Calu3 (cell line): ENCODE results near the gene KCNA3. TPM values are rescaled to one million over a fixed set of nuclear protein-coding genes. Genes with fewer than 3 reads are reported as not detected.

Experiments
- BruUV-seq: library from RNA; stranded (reverse); fragments of 400-500 nt; replicated peaks from 2 replicates; lab custom pipeline; 2021; lab: Mats Ljungman, UMichigan
- CTCF ChIA-PET: fragments of 300-600 bp; sonication (Branson Sonifier 250); formaldehyde crosslinking; loops from one replicate; lab custom pipeline; 2022; ENCODE audit warnings: antibody characterized with exemption; lab: Charles Lee
- DNase-seq: peaks from one replicate; pipeline ENCODE4 v3.0.0; 2022
- H3K27ac Mint-ChIP-seq: one replicate; pipeline ENCODE4 v1.8.0; 2022; ENCODE audit warnings: mixed read lengths; ENCODE audit not compliant: unreplicated experiment
- H3K27me3 Mint-ChIP-seq: one replicate; pipeline ENCODE4 v1.8.0; 2022; ENCODE audit warnings: mixed read lengths; ENCODE audit not compliant: unreplicated experiment
- H3K36me3 Mint-ChIP-seq: one replicate; pipeline ENCODE4 v1.8.0; 2022; ENCODE audit warnings: mild to moderate bottlenecking, moderate library complexity, mixed read lengths; ENCODE audit not compliant: insufficient read depth, unreplicated experiment
- H3K4me1 Mint-ChIP-seq: one replicate; pipeline ENCODE4 v1.8.0; 2022; ENCODE audit warnings: mild to moderate bottlenecking, low read depth, mixed read lengths; ENCODE audit not compliant: unreplicated experiment
- H3K4me3 Mint-ChIP-seq: one replicate; pipeline ENCODE4 v1.8.0; 2022; ENCODE audit warnings: mild to moderate bottlenecking, low read depth, moderate library complexity, mixed read lengths; ENCODE audit not compliant: unreplicated experiment
- H3K9me3 Mint-ChIP-seq: one replicate; pipeline ENCODE4 v1.8.0; 2022; ENCODE audit warnings: low read depth, mixed read lengths; ENCODE audit not compliant: unreplicated experiment
- CTCF ChIP-seq: fragments of 200-600 bp; IDR thresholded peaks from one replicate; pipeline ENCODE4 v1.8.0; 2022; ENCODE audit warnings: antibody characterized with exemption; ENCODE audit not compliant: unreplicated experiment
- intact Hi-C: fragments of 100-400 bp; cut with micrococcal nuclease; formaldehyde crosslinking; loops from one replicate; pipeline ENCODE4 v1.10.0; 2022; ENCODE audit not compliant: unreplicated experiment
- total RNA-seq: library from RNA; stranded (reverse); gene quantifications from 2 replicates; pipeline ENCODE4 v1.2.3, GENCODE V29; 2022

The KCNA3 gene
- total RNA-seq, 1 experiment from 2014 or later = not detected

- CTCF ChIA-PET = no interaction called here
- H3K9me3 Mint-ChIP-seq = no peaks in the 10 kb centered on the region
- H3K36me3 Mint-ChIP-seq = no peaks in the 10 kb centered on the region
- no peak overlapping the region for H3K4me3 Mint-ChIP-seq
- TF ChIP-seq CTCF = no peak
- H3K4me1 Mint-ChIP-seq = peaks cover 11% of the 10 kb centered on the region
- DNase-seq = no peak
- H3K27ac Mint-ChIP-seq = no peak overlapping the region
- H3K27me3 Mint-ChIP-seq = peaks cover 56% of the 10 kb centered on the region
- intact Hi-C loops = no loop called here
- BruUV-seq = no TSS peak
Measured at GRCh38 chr1:110643879-110644472, 30.8 kb downstream of the KCNA3 start.

- Mint-ChIP-seq H3K36me3 (no peaks in the 10 kb centered on the region), H3K27me3 (peaks cover 82% of the 10 kb centered on the region), H3K9me3 (no peaks in the 10 kb centered on the region), H3K4me1 (peaks cover 17% of the 10 kb centered on the region), H3K27ac (no peak overlapping the region), H3K4me3 (no peak overlapping the region)
- TF ChIP-seq CTCF = no peak
- DNase-seq = no peak
- intact Hi-C loops = no loop called here
- BruUV-seq = no TSS peak
- CTCF ChIA-PET = no interaction called here
Measured at GRCh38 chr1:110639724-110640386, 34.9 kb downstream of the KCNA3 start.

GRCh38 chr1:110638556-110638955 is 36.2 kb downstream of the KCNA3 start:
- Mint-ChIP-seq H3K9me3 (no peaks in the 10 kb centered on the region), H3K36me3 (no peaks in the 10 kb centered on the region), H3K27me3 (peaks cover 76% of the 10 kb centered on the region), H3K4me3 (no peak overlapping the region), H3K27ac (no peak overlapping the region), H3K4me1 (peaks cover 19% of the 10 kb centered on the region)
- intact Hi-C loops = no loop called here
- no peak for DNase-seq
- CTCF ChIA-PET = no interaction called here
- TF ChIP-seq CTCF = no peak
- no TSS peak for BruUV-seq

- intact Hi-C loops = no loop called here
- H3K27me3 Mint-ChIP-seq = peaks cover 71% of the 10 kb centered on the region
- H3K4me1 Mint-ChIP-seq = peaks cover 19% of the 10 kb centered on the region
- H3K4me3 Mint-ChIP-seq = no peak overlapping the region
- DNase-seq = no peak
- H3K9me3 Mint-ChIP-seq = no peaks in the 10 kb centered on the region
- CTCF ChIA-PET = no interaction called here
- H3K27ac Mint-ChIP-seq = no peak overlapping the region
- no peaks in the 10 kb centered on the region for H3K36me3 Mint-ChIP-seq
- BruUV-seq = no TSS peak
- TF ChIP-seq CTCF = no peak
Measured at GRCh38 chr1:110638058-110638457, 36.7 kb downstream of the KCNA3 start.
